HL-60 (cell line): ENCODE results near the gene PRAMEF2.
"Not testable (repeated sequence)": the region's sequence is repeated elsewhere in the genome, so short reads cannot be mapped to it uniquely, and the experiment has no call there.

ENCODE experiments used
- CTCF ChIP-seq: IDR thresholded peaks from one replicate; pipeline ENCODE4 v1.5.1; 2011; ENCODE audit warnings: low read length, control low read depth, inconsistent platforms; ENCODE audit not compliant: insufficient read depth
- GABPA ChIP-seq: IDR thresholded peaks from 2 replicates; pipeline ENCODE4 v1.6.1; 2012; ENCODE audit warnings: low read depth
- POLR2AphosphoS5 ChIP-seq: IDR thresholded peaks from 2 replicates; pipeline ENCODE4 v1.6.1; 2012; ENCODE audit warnings: low read depth
- REST ChIP-seq: IDR thresholded peaks from 2 replicates; pipeline ENCODE4 v1.6.1; 2012; ENCODE audit warnings: low read depth; ENCODE audit not compliant: insufficient replicate concordance

GRCh38 chr1:12899186-12899585 is 42.3 kb downstream of the PRAMEF2 start:
- not testable (repeated sequence) for TF ChIP-seq CTCF, POLR2AphosphoS5, GABPA, REST
